GM18951 (cell line): ENCODE measurements around the gene PROX1.

Experiments
- POLR2A ChIP-seq: IDR thresholded peaks from 4 replicates; pipeline ENCODE4 v1.6.1; 2011; ENCODE audit warnings: mild to moderate bottlenecking; ENCODE audit not compliant: insufficient read length, insufficient read depth; ENCODE audit errors: extremely low read depth
- in situ Hi-C: fragments of 300-500 bp; cut with MboI; formaldehyde crosslinking; loops from one replicate; pipeline ENCODE4 v1.12.0; 2022; ENCODE audit warnings: low sequenced_read_pairs, mixed read lengths, inconsistent platforms; ENCODE audit not compliant: unreplicated experiment

The PROX1 gene

DNA sequence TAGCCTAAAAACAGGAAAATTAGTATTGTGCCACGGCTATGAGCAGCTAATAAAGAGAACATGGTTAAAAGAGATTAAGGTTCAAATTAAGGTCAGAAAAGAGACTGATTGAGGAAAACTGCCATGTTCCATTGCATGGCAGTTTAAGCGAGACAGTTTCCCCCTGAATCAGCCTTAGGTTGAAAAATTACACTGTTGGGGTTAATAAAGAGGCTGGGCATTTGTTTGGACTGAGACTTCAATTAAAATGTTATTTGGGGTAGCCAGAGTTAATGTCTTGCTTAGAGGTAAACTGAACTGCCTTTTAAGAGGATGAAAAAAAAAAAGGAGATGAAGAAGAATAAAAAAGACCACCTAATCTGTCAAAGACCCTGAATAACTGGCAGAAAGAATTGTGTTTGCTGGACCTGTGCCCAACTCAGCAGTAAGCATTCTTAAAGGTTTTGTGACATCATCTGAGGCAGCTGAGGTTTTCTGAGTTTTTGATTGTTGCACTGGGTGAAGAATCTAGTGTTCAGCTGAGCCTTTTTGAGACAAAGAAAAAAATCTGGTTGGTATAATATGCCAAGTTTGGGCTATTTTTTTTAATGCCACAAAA, 17.7 kb upstream of the PROX1 start:
- in situ Hi-C loops, result no loop called here
- no peak for TF ChIP-seq POLR2A

GRCh38 chr1:213972141-213972540, 15.6 kb upstream of the PROX1 start:
- TF ChIP-seq POLR2A, result no peak
- in situ Hi-C loops, result no loop called here

- no peak for TF ChIP-seq POLR2A
- in situ Hi-C loops, result no loop called here
Observed at GRCh38 chr1:213973129-213973528, 14.6 kb upstream of the PROX1 start.

DNA sequence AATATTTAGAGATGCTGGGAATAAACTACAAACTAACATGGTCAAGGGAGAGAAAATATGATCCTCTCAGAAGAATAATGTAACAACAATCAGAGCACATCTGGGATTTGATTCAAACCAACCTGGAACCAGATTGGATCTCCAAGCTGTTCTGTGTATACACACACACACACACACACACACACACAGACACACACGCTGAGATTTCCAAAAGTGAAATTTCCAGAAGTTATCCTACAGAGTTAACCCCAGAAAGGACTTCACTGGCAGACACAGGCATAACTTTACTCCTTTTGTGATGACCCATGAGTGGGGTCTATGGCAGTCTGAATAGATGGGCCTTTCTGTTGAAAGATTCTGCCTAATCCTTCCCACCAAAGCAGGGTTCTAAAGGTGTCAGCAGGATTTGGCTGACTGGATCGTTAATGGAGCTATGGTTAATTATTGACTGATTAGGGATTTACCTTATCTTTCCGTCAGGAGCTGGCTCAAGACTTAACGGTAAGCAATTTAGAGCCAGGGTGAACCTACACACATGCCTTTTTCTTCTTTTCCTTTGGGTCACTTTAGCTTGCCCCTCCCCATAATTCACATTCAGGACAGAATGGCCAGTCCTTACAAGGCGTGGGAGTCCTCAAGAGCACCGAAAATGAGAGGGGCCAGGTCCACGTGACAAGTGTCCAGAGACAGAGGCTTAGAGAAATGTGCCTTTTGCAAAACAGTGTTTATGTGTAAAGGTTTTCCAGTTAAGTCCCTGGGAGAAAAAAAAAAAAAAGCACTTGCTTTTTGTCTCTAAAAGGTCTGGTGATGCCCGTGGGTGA, 10.9 kb upstream of the PROX1 start:
- in situ Hi-C loops, result no loop called here
- no peak for TF ChIP-seq POLR2A

DNA sequence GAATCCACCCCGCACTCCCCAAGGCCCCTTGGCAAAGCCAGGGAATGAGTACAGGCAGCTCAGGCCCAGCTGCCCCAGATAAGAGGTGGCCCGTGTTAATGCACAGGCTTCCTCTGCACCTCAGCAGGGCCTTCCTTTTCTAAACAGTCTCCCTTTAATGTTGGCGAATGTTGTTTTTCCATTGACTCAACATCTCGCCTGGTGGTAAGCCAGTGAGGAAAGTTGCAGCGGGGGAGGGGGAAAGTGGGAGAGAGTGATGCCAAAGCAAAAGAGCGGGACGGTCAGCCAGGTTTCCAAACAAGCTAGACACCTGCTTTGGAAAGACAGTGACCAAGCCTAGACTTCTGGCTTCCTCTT, 10.3 kb upstream of the PROX1 start:
- in situ Hi-C loops, result no loop called here

GRCh38 chr1:213977909-213978308, 9.9 kb upstream of the PROX1 start:
- TF ChIP-seq POLR2A, result no peak
- in situ Hi-C loops, result no loop called here

More for the DNA sequence above, 10.3 kb upstream of the PROX1 start:
- no peak for TF ChIP-seq POLR2A

- in situ Hi-C loops, result no loop called here
- no peak for TF ChIP-seq POLR2A
Observed at GRCh38 chr1:213979751-213980586, 7.8 kb upstream of the PROX1 start.

DNA sequence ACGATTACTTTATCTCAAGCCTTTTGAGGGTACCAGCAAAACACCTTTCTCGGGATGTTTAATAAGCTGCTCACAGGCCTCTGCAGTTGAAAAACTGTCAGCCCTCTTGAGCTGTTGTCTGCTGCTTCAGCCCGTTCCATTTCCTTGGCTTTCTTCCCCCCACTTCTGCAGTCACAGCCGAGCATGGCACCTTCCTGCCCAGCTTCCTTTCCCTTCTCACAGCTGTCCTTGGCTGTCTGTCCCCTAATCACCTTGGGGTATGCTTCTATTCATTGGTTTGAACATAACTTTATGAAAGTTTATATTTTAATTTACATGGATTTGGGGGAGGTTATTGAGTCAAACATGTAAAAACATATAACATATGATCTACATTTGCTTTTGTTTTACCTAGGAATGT, 6.9 kb upstream of the PROX1 start:
- in situ Hi-C loops, result no loop called here
- TF ChIP-seq POLR2A, result no peak

DNA sequence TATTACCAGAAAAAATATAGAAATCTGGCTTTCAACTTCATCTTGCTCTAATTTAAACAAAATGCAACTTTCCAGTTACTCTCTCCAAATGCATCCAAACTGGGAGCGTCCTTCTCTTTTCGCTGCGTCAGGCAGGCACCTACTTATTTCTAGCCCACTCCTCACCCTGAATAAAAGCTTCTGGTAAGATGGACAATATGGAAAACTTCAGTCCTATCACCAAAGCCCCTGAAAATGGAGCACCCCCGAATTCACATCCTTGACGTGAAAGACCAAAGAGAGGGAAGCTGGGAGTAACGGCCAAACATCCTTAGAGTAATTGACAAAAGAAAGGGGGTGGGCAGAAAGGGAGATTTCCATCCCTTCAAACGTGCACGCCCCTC, 5.5 kb upstream of the PROX1 start:
- in situ Hi-C loops, result no loop called here
- TF ChIP-seq POLR2A, result no peak

DNA sequence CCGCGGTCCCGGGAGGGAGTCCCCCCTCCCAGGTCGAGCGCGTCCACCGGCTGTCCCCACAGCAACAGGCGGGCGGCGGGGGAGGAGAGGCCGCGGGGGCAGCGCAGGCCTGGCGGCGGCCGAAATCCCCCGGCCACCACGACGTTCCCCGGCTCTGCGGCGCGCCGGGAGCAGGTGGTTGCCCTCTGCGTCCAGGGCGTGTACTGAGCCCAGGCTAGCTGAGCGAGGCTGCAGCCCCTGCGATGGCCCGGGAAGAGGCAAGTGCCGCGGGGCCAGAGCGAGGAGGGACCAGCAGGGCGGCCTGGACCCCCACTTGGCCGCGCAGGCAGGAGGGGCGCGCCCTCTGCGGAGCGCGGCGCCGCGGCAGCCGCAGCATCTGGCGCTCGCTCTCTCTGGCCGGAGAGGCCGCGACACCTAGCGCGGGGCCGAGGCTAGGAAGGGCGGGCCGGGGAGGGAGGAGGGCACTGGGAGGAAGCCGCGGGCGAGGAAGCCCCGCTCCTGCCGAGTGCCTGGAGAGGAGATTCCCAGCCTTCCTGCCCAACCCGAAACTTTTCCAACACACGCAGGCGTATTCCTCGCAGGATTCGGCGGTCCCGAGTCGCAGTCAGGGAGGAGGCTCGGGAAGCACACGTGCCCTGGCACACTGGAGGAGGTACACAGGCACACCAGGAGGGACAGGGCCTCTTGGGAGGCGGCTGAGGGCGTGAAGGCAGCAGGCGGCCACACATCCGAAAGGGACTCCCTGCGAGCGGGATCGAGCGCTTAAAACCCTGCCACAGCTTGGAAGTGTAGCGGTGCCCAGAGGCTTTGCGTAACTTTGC, 4.9 kb upstream of the PROX1 start:
- in situ Hi-C loops, result no loop called here
- TF ChIP-seq POLR2A, result no peak

- TF ChIP-seq POLR2A, result no peak
- in situ Hi-C loops, result no loop called here
Observed at GRCh38 chr1:213983493-213984386, 4.0 kb upstream of the PROX1 start.
